Gastrocnemius medialis (tissue), 4 donors: Measurements from ENCODE around the gene SNAP23. TPM values are rescaled to one million over a fixed set of nuclear protein-coding genes. Genes with fewer than 3 reads are reported as not detected.

Experiments used
- ATAC-seq, 2 donors: fragments of 150-250 bp; one replicate each; pipeline ENCODE4 v1.9.1; 2016
- DNase-seq, 2 donors: peaks; one replicate each; pipeline ENCODE4 v3.0.0-alpha.2; 2019
- H3K27ac ChIP-seq, 4 donors: fragments of 200-600 bp; sonication (generic); 1 replicate in 1 of 4; 2 replicates in 3 of 4; pipeline ENCODE4 v1.5.1; 2016 to 2018; ENCODE audit warnings: mild to moderate bottlenecking in 2 of 4, moderate library complexity in 1 of 4
- H3K27me3 ChIP-seq, 3 donors: fragments of 200-600 bp; sonication (generic) in 2 of 3; 1 replicate in 1 of 3; 2 replicates in 2 of 3; pipeline versions ENCODE4 v1.5.1 to v1.6.0; 2016 to 2019; ENCODE audit warnings: mild to moderate bottlenecking in 1 of 3, moderate library complexity in 1 of 3
- H3K36me3 ChIP-seq, 2 donors: fragments of 200-600 bp; sonication (generic) in 1 of 2; one replicate each; pipeline ENCODE4 v1.5.1; 2017 to 2018
- H3K4me1 ChIP-seq, 2 donors: fragments of 200-600 bp; sonication (generic) in 1 of 2; one replicate each; pipeline ENCODE4 v1.5.1; 2016 to 2017; ENCODE audit warnings: mild to moderate bottlenecking in 2 of 2
- H3K4me3 ChIP-seq, 4 donors: fragments of 200-600 bp; sonication (generic) in 3 of 4; 1 replicate in 1 of 4; 2 replicates in 3 of 4; pipeline ENCODE4 v1.5.1; 2016 to 2019; ENCODE audit warnings: mild to moderate bottlenecking in 2 of 4
- H3K9me3 ChIP-seq, 3 donors: fragments of 200-600 bp; sonication (generic) in 2 of 3; 1 replicate in 1 of 3; 2 replicates in 2 of 3; pipeline ENCODE4 v1.5.1; 2016 to 2019
- CTCF ChIP-seq, 5 experiments: fragments of 450-650 bp in 3 of 5; fragments of 200-600 bp in 2 of 5; sonication (generic) in 2 of 5; IDR thresholded peaks in 4 of 5; conservative IDR thresholded peaks in 1 of 5; 1 replicate in 4 of 5; 2 replicates in 1 of 5; pipeline ENCODE4 v1.5.1; 2016 to 2019; ENCODE audit warnings: antibody characterized with exemption in 5 of 5, mild to moderate bottlenecking in 3 of 5, moderate library complexity in 3 of 5
- POLR2A ChIP-seq, 2 donors: fragments of 450-650 bp; IDR thresholded peaks; one replicate each; pipeline ENCODE4 v1.6.1; 2017; ENCODE audit warnings: antibody characterized with exemption in 2 of 2, mild to moderate bottlenecking in 2 of 2, moderate library complexity in 2 of 2
- in situ Hi-C, 4 donors: fragments of 200-750 bp; cut with MboI; loops; one replicate each; pipeline versions ENCODE4 v1.15.0 to v1.8.0; 2017; ENCODE audit warnings: low sequenced_read_pairs in 4 of 4
- intact Hi-C: fragments of 100-400 bp; cut with DNase I; formaldehyde crosslinking; loops from one replicate; pipeline ENCODE4 v1.15.1; 2023; ENCODE audit warnings: low total_unique reads
- total RNA-seq, 4 donors: library from RNA; depleted of rRNA; stranded (reverse); fragments of >200 nt; gene quantifications; one replicate each; pipeline versions ENCODE4 v1.1.0 to v1.2.3, GENCODE V29; 2016

SNAP23 gene
- total RNA-seq, 4 donors from 2014 or later = 26.7 to 74.3 (median 40.2) TPM

GRCh38 chr15:42474827-42475226, 20.6 kb upstream of the SNAP23 start:
- intact Hi-C loops = loop anchor here (5.0 kb wide), 4 partner anchors 143 to 408 kb away; partner anchors contain the start of gene VPS39
- no peak for DNase-seq
- no peaks in the 10 kb centered on the region for H3K27me3 ChIP-seq
- H3K4me3 ChIP-seq = no peak overlapping the region
- H3K4me1 ChIP-seq = peaks cover 30 to 35% of the 10 kb centered on the region in 2 donors
- no peaks in the 10 kb centered on the region for H3K9me3 ChIP-seq
- no peaks in the 10 kb centered on the region for H3K36me3 ChIP-seq
- in situ Hi-C loops = loop anchor here (5.0 to 10.0 kb wide), 2 partner anchors 198 to 200 kb away; partner anchors contain the start of genes GANC (in 3 of the 4) and TMEM87A (in 3 of the 4)
- ATAC-seq = no peak
- H3K27ac ChIP-seq = peak overlapping the region; percentile 40 to 57 (median 52)
- TF ChIP-seq CTCF (IDR thresholded peaks at IDR 0.05 in 4 of 5, conservative IDR thresholded peaks at IDR 0.05 in 1 of 5) (no peak), POLR2A (IDR thresholded peaks at IDR 0.05) (no peak)

- no peak for TF ChIP-seq POLR2A (IDR thresholded peaks at IDR 0.05)
- no peak for TF ChIP-seq CTCF (IDR thresholded peaks at IDR 0.05 in 4 of 5, conservative IDR thresholded peaks at IDR 0.05 in 1 of 5)
- DNase-seq (no peak), ATAC-seq (no peak)
- no peak overlapping the region for H3K27ac ChIP-seq
- H3K9me3 ChIP-seq = no peaks in the 10 kb centered on the region
- no peak overlapping the region for H3K4me3 ChIP-seq
- intact Hi-C loops (no loop called here), in situ Hi-C loops (no loop called here)
- no peaks in the 10 kb centered on the region for H3K36me3 ChIP-seq
- H3K4me1 ChIP-seq = peaks cover 8 to 10% of the 10 kb centered on the region in 2 donors
- no peaks in the 10 kb centered on the region for H3K27me3 ChIP-seq
Measured at GRCh38 chr15:42482701-42483100, 12.7 kb upstream of the SNAP23 start.

- ATAC-seq (no peak), DNase-seq (no peak)
- Histone ChIP-seq H3K27me3 (no peaks in the 10 kb centered on the region), H3K27ac (peak overlapping the region in 2 of 4 donors; percentile 57 to 63), H3K36me3 (no peaks in the 10 kb centered on the region), H3K4me1 (peaks cover 8 to 20% of the 10 kb centered on the region in 2 donors), H3K4me3 (no peak overlapping the region), H3K9me3 (no peaks in the 10 kb centered on the region)
- in situ Hi-C loops (no loop called here), intact Hi-C loops (no loop called here)
- TF ChIP-seq POLR2A (IDR thresholded peaks at IDR 0.05) = no peak
- TF ChIP-seq CTCF (IDR thresholded peaks at IDR 0.05 in 4 of 5, conservative IDR thresholded peaks at IDR 0.05 in 1 of 5) = no peak
Measured at GRCh38 chr15:42483677-42484076, 11.8 kb upstream of the SNAP23 start.

GRCh38 chr15:42490291-42490670, 5.2 kb upstream of the SNAP23 start:
- no peaks in the 10 kb centered on the region for H3K27me3 ChIP-seq
- H3K4me3 ChIP-seq = peak overlapping the region; percentile 82 to 97 (median 90)
- intact Hi-C loops = loop anchor here (5.0 kb wide), 1 partner anchor 162 kb away; no protein-coding TSS in a partner anchor
- no peaks in the 10 kb centered on the region for H3K9me3 ChIP-seq
- peak overlapping the region; percentile 90 to 96 (median 95) for H3K27ac ChIP-seq
- ATAC-seq = peak in 1 of 2 donors; percentile 1
- in situ Hi-C loops = no loop called here
- no peak for TF ChIP-seq CTCF (IDR thresholded peaks at IDR 0.05 in 4 of 5, conservative IDR thresholded peaks at IDR 0.05 in 1 of 5)
- no peak for TF ChIP-seq POLR2A (IDR thresholded peaks at IDR 0.05)
- H3K36me3 ChIP-seq = no peaks in the 10 kb centered on the region
- DNase-seq = no peak
- H3K4me1 ChIP-seq = peaks cover 28 to 36% of the 10 kb centered on the region in 2 donors
